IMR-90 (cell line): Measurements from ENCODE around the gene SMOC1. TPM values are rescaled to one million over a fixed set of nuclear protein-coding genes. Genes with fewer than 3 reads are reported as not detected.

ENCODE experiments used
- ATAC-seq: fragments of 200-7000 bp; cut with Tn5 transposase; 2 replicates; pipeline ENCODE4 v1.9.1; 2020; ENCODE audit warnings: low read depth, mild to moderate bottlenecking, moderate library complexity
- BruUV-seq: library from RNA; stranded (reverse); fragments of 400-500 nt; replicated peaks from 2 replicates; lab custom pipeline; 2021; lab: Mats Ljungman, UMichigan
- CTCF ChIA-PET: fragments of 300-600 bp; formaldehyde crosslinking; extraction: SDS; loops from one replicate; lab custom pipeline; 2021; ENCODE audit warnings: antibody characterized with exemption; lab: Yijun Ruan, JAX
- POLR2A ChIA-PET: fragments of 300-600 bp; sonication (Branson Sonifier 250); formaldehyde crosslinking; loops from one replicate; lab custom pipeline; 2022; ENCODE audit warnings: antibody characterized with exemption; ENCODE audit not compliant: unreplicated experiment; lab: Charles Lee
- DNase-seq: peaks from one replicate; pipeline ENCODE4 v3.0.0; 2013
- H2AFZ ChIP-seq: replicated peaks from 2 replicates; pipeline ENCODE3; 2013; ENCODE audit warnings: low read length, mild to moderate bottlenecking; ENCODE audit not compliant: poor library complexity
- H2AK5ac ChIP-seq: 2 replicates; pipeline ENCODE4 v1.6.1; 2013; ENCODE audit warnings: low read depth, low read length, inconsistent platforms
- H2AK9ac ChIP-seq: replicated peaks from 2 replicates; pipeline ENCODE3; 2013; ENCODE audit warnings: mild to moderate bottlenecking, low read depth, low read length, moderate library complexity; ENCODE audit not compliant: poor library complexity
- H2BK120ac ChIP-seq: 2 replicates; pipeline ENCODE4 v1.6.1; 2013; ENCODE audit warnings: low read depth, low read length, inconsistent platforms
- H2BK15ac ChIP-seq: 3 replicates; pipeline ENCODE4 v1.6.1; 2013; ENCODE audit warnings: low read depth, low read length, inconsistent platforms
- H2BK20ac ChIP-seq: 2 replicates; pipeline ENCODE4 v1.6.1; 2013; ENCODE audit warnings: low read depth, mild to moderate bottlenecking, inconsistent platforms, low read length, moderate library complexity
- H2BK5ac ChIP-seq: 2 replicates; pipeline ENCODE4 v1.6.1; 2013; ENCODE audit warnings: mild to moderate bottlenecking, low read depth, low read length, inconsistent platforms; ENCODE audit not compliant: poor library complexity, severe bottlenecking
- H3K14ac ChIP-seq: replicated peaks from 2 replicates; pipeline ENCODE4 v1.6.1; 2013; ENCODE audit warnings: low read depth, low read length, inconsistent platforms
- H3K18ac ChIP-seq: 2 replicates; pipeline ENCODE4 v1.6.1; 2013; ENCODE audit warnings: low read depth, low read length, control low read depth
- H3K23ac ChIP-seq: 2 replicates; pipeline ENCODE4 v1.6.1; 2013; ENCODE audit warnings: low read depth, low read length, inconsistent platforms
- H3K27ac ChIP-seq: 2 replicates; pipeline ENCODE4 v1.5.1; 2013; ENCODE audit warnings: mild to moderate bottlenecking, control low read depth, low read length; ENCODE audit not compliant: insufficient read depth
- H3K27me3 ChIP-seq: 2 replicates; pipeline ENCODE4 v1.6.1; 2013; ENCODE audit warnings: low read length; ENCODE audit not compliant: control insufficient read depth, insufficient read depth
- H3K36me3 ChIP-seq: 2 replicates; pipeline ENCODE4 v1.6.1; 2013; ENCODE audit warnings: low read length, mixed read lengths; ENCODE audit not compliant: control insufficient read depth, insufficient read depth
- H3K4ac ChIP-seq: 2 replicates; pipeline ENCODE4 v1.6.1; 2013; ENCODE audit warnings: low read depth, low read length, inconsistent platforms
- H3K4me1 ChIP-seq: 2 replicates; pipeline ENCODE4 v1.6.1; 2013; ENCODE audit warnings: low read length, mixed read lengths; ENCODE audit not compliant: control insufficient read depth, insufficient read depth
- H3K4me2 ChIP-seq: 2 replicates; pipeline ENCODE4 v1.6.1; 2013; ENCODE audit warnings: low read depth, mild to moderate bottlenecking, control low read depth, low read length, moderate library complexity
- H3K4me3 ChIP-seq: 2 replicates; pipeline ENCODE4 v1.5.1; 2013; ENCODE audit warnings: low read depth, mild to moderate bottlenecking, control low read depth, low read length, moderate library complexity; ENCODE audit not compliant: insufficient read depth
- H3K56ac ChIP-seq: 2 replicates; pipeline ENCODE4 v1.6.1; 2013; ENCODE audit warnings: low read length, inconsistent platforms; ENCODE audit not compliant: insufficient read depth; ENCODE audit errors: extremely low read depth
- H3K79me1 ChIP-seq, 2 experiments: 2 replicates each; pipeline ENCODE4 v1.6.1; 2013; ENCODE audit warnings: low read length in 2 of 2, inconsistent platforms in 1 of 2, low read depth in 1 of 2
- H3K9ac ChIP-seq: 2 replicates; pipeline ENCODE4 v1.6.1; 2013; ENCODE audit warnings: low read depth, low read length, control low read depth
- H3K9me1 ChIP-seq: 2 replicates; pipeline ENCODE4 v1.6.1; 2013; ENCODE audit warnings: low read length, inconsistent platforms; ENCODE audit not compliant: insufficient read depth
- H3K9me3 ChIP-seq: 2 replicates; pipeline ENCODE4 v1.6.1; 2013; ENCODE audit warnings: low read length; ENCODE audit not compliant: control insufficient read depth, insufficient read depth
- H4K20me1 ChIP-seq: 2 replicates; pipeline ENCODE4 v1.6.1; 2013; ENCODE audit warnings: low read length, inconsistent platforms; ENCODE audit not compliant: insufficient read depth
- H4K5ac ChIP-seq: 2 replicates; pipeline ENCODE4 v1.6.1; 2013; ENCODE audit warnings: mild to moderate bottlenecking, low read depth, low read length, control low read depth
- H4K8ac ChIP-seq, 2 experiments: 2 replicates each; pipeline ENCODE4 v1.6.1; 2013; ENCODE audit warnings: low read depth in 2 of 2, low read length in 2 of 2, control low read depth in 1 of 2, inconsistent platforms in 1 of 2
- H4K91ac ChIP-seq: 2 replicates; pipeline ENCODE4 v1.6.1; 2013; ENCODE audit warnings: low read depth, low read length, inconsistent platforms; ENCODE audit not compliant: insufficient read depth
- BHLHE40 ChIP-seq: fragments of 150-350 bp; IDR thresholded peaks from 2 replicates; pipeline ENCODE4 v1.6.1; 2016; ENCODE audit warnings: mild to moderate bottlenecking, low read depth, low read length
- CEBPB ChIP-seq: IDR thresholded peaks from 2 replicates; pipeline ENCODE4 v1.6.1; 2012; ENCODE audit warnings: low read depth, low read length, improper control_type of control experiment
- CHD1 ChIP-seq: IDR thresholded peaks from 2 replicates; pipeline ENCODE4 v1.6.1; 2012; ENCODE audit warnings: low read depth, low read length, improper control_type of control experiment
- ELK1 ChIP-seq: fragments of 150-350 bp; IDR thresholded peaks from 2 replicates; pipeline ENCODE4 v1.6.1; 2016; ENCODE audit warnings: low read depth, mild to moderate bottlenecking, low read length, moderate library complexity, borderline replicate concordance
- FOS ChIP-seq: fragments of 150-350 bp; IDR thresholded peaks from 2 replicates; pipeline ENCODE4 v1.6.1; 2016; ENCODE audit warnings: low read depth, low read length
- MAZ ChIP-seq: IDR thresholded peaks from 2 replicates; pipeline ENCODE4 v1.6.1; 2012; ENCODE audit warnings: low read depth, mild to moderate bottlenecking, low read length, improper control_type of control experiment, moderate library complexity, borderline replicate concordance
- MXI1 ChIP-seq: IDR thresholded peaks from 2 replicates; pipeline ENCODE4 v1.6.1; 2012; ENCODE audit warnings: low read depth, mild to moderate bottlenecking, low read length, moderate library complexity, borderline replicate concordance
- NFE2L2 ChIP-seq: fragments of 150-350 bp; IDR thresholded peaks from 2 replicates; pipeline ENCODE4 v1.6.1; 2016; ENCODE audit warnings: low read depth, mild to moderate bottlenecking, low read length
- POLR2A ChIP-seq: IDR thresholded peaks from 2 replicates; pipeline ENCODE4 v1.6.1; 2012; ENCODE audit warnings: mild to moderate bottlenecking, low read depth, low read length
- RAD21 ChIP-seq: IDR thresholded peaks from 2 replicates; pipeline ENCODE4 v1.6.1; 2012; ENCODE audit warnings: low read length, improper control_type of control experiment
- RCOR1 ChIP-seq: IDR thresholded peaks from 2 replicates; pipeline ENCODE4 v1.6.1; 2012; ENCODE audit warnings: mild to moderate bottlenecking, low read length, improper control_type of control experiment; ENCODE audit not compliant: insufficient replicate concordance
- RFX5 ChIP-seq: IDR thresholded peaks from 2 replicates; pipeline ENCODE4 v1.8.0; 2012; ENCODE audit warnings: low read depth, mild to moderate bottlenecking, low read length, moderate library complexity
- SMC3 ChIP-seq: fragments of 150-350 bp; IDR thresholded peaks from 2 replicates; pipeline ENCODE4 v1.6.1; 2016; ENCODE audit warnings: low read depth, mild to moderate bottlenecking, antibody characterized with exemption, low read length, moderate library complexity
- USF2 ChIP-seq: fragments of 150-350 bp; IDR thresholded peaks from 2 replicates; pipeline ENCODE4 v1.6.1; 2017; ENCODE audit warnings: mild to moderate bottlenecking, antibody characterized with exemption, low read length, low read depth
- WGBS, 2 experiments: methylation state at CpG; one replicate each; pipeline versions ENCODE4 v1.1.5 to v1.1.7; 2013; ENCODE audit warnings: missing lambda C conversion rate in 2 of 2; ENCODE audit not compliant: insufficient read length in 1 of 2; ENCODE audit errors: extremely low coverage in 2 of 2; 5-methylcytosine and 5-hydroxymethylcytosine counted together
- dilution Hi-C: fragments of 300-500 bp; cut with HindIII; formaldehyde crosslinking; loops from one replicate; pipeline ENCODE4 v1.14.3; 2018; ENCODE audit warnings: low sequenced_read_pairs; ENCODE audit not compliant: unreplicated experiment
- in situ Hi-C: fragments of 300-500 bp; cut with MboI; formaldehyde crosslinking; loops from 3 replicates; pipeline ENCODE4 v1.14.3; 2019; ENCODE audit warnings: low sequenced_read_pairs, inconsistent platforms, mixed read lengths
- intact Hi-C: fragments of 100-400 bp; cut with micrococcal nuclease; formaldehyde crosslinking; loops from 2 replicates; pipeline ENCODE4 v1.10.0; 2022
- polyA plus RNA-seq, 3 experiments: library from polyadenylated mRNA; depleted of rRNA; stranded (reverse); fragments of >200 nt; gene quantifications; 2 replicates each; pipeline ENCODE4 v1.2.3, GENCODE V29; 2012; ENCODE audit warnings: low replicate concordance in 1 of 3
- total RNA-seq: library from RNA; depleted of rRNA; stranded (reverse); fragments of >200 nt; gene quantifications from 2 replicates; pipeline ENCODE4 v1.2.3, GENCODE V29; 2012
- TF ChIP-seq, protein P1 (sequence below): conservative IDR thresholded peaks from 2 replicates; pipeline ENCODE4 v1.5.1; 2012; ENCODE audit warnings: mild to moderate bottlenecking, low read depth, low read length, improper control_type of control experiment

SMOC1 gene
- total and polyA plus RNA-seq, 2 of the 4 experiments (the other 2 are of a cell fraction) = 0.90 to 4.1 TPM

DNA sequence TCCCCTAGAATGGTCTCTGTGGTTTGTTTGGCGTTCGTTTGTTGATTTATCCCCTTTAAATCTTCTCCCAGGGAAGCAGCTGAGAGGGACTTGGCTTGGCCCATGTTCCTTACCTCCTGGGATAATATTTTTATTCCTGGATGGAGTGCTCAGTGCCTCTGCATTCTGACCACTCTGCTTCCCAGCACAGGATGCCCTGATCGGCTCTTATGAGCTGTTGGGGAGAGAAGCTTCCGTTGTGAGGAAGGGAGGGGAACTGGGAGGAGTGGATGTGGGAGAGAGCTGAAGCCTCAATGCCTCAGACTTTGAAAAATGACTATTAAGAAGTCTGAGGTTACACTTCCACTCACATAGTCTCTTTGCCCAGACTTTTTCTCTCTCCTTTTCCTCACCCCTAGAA lies 114.8 kb downstream of the SMOC1 start:
- H4K20me1 ChIP-seq = no peaks in the 10 kb centered on the region
- peak overlapping the region; percentile 64 for H2BK120ac ChIP-seq
- dilution Hi-C loops (no loop called here), intact Hi-C loops (no loop called here), in situ Hi-C loops (no loop called here)
- ATAC-seq (no peak), DNase-seq (peak; percentile 40)
- H4K8ac ChIP-seq = peak overlapping the region; percentile 4 to 11; a peak in 2 of 4 replicates
- peaks cover 0 to 3% of the 10 kb centered on the region in 2 experiments; a peak in 1 of 4 replicates for H3K79me1 ChIP-seq
- no peak overlapping the region for H3K4me3 ChIP-seq
- TF ChIP-seq CEBPB (no peak), RCOR1 (no peak), BHLHE40 (no peak), USF2 (no peak), POLR2A (no peak), MXI1 (no peak), CHD1 (no peak), RFX5 (no peak), SMC3 (no peak), NFE2L2 (no peak), FOS (no peak), MAZ (no peak), ELK1 (no peak), RAD21 (no peak)
- TF ChIP-seq, protein P1, sequence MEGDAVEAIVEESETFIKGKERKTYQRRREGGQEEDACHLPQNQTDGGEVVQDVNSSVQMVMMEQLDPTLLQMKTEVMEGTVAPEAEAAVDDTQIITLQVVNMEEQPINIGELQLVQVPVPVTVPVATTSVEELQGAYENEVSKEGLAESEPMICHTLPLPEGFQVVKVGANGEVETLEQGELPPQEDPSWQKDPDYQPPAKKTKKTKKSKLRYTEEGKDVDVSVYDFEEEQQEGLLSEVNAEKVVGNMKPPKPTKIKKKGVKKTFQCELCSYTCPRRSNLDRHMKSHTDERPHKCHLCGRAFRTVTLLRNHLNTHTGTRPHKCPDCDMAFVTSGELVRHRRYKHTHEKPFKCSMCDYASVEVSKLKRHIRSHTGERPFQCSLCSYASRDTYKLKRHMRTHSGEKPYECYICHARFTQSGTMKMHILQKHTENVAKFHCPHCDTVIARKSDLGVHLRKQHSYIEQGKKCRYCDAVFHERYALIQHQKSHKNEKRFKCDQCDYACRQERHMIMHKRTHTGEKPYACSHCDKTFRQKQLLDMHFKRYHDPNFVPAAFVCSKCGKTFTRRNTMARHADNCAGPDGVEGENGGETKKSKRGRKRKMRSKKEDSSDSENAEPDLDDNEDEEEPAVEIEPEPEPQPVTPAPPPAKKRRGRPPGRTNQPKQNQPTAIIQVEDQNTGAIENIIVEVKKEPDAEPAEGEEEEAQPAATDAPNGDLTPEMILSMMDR = no peak
- H3K36me3 ChIP-seq = no peaks in the 10 kb centered on the region
- H2BK15ac ChIP-seq = peak overlapping the region; percentile 57; the same call in 1 of the 3 replicates
- no peak overlapping the region for H2AK9ac ChIP-seq
- peaks cover 14% of the 10 kb centered on the region for H3K4me1 ChIP-seq
- peaks cover 10% of the 10 kb centered on the region for H3K9me1 ChIP-seq
- H3K9me3 ChIP-seq = no peaks in the 10 kb centered on the region
- no peaks in the 10 kb centered on the region for H3K27me3 ChIP-seq
- BruUV-seq = no TSS peak
- H3K4ac ChIP-seq = peak overlapping the region; percentile 66; the same call in 1 of the 2 replicates
- peak overlapping the region; percentile 44 for H2AFZ ChIP-seq
- H4K5ac ChIP-seq = no peak overlapping the region
- CTCF ChIA-PET = no interaction called here
- H4K91ac ChIP-seq = peak overlapping the region; percentile 28
- POLR2A ChIA-PET = no interaction called here
- H3K9ac ChIP-seq = no peak overlapping the region
- H3K18ac ChIP-seq = peak overlapping the region; percentile 17; the same call in 1 of the 2 replicates
- peak overlapping the region; percentile 62; the same call in 1 of the 2 replicates for H2BK20ac ChIP-seq
- WGBS, 2 experiments = no CpG with 5 or more reads among the region's 4 CpGs
- no peak overlapping the region for H3K4me2 ChIP-seq
- no peak overlapping the region for H3K56ac ChIP-seq
- 0 out of 2 replicates have a peak overlapping the region, but pooled peaks have one; percentile 21 for H3K14ac ChIP-seq
- H3K23ac ChIP-seq = no peak overlapping the region; the same call in 1 of the 2 replicates
- no peak overlapping the region for H2BK5ac ChIP-seq
- 0 out of 2 replicates have a peak overlapping the region, but pooled peaks have one; percentile 59 for H2AK5ac ChIP-seq
- H3K27ac ChIP-seq = no peak overlapping the region
